ENCODE measurements around the gene C2CD4D.
A peak's percentile ranks its signal among the peaks of the same experiment; 100 is the strongest.
"Not testable (repeated sequence)": the region's sequence is repeated elsewhere in the genome, so short reads cannot be mapped to it uniquely, and the experiment has no call there.

Gene C2CD4D

DNA sequence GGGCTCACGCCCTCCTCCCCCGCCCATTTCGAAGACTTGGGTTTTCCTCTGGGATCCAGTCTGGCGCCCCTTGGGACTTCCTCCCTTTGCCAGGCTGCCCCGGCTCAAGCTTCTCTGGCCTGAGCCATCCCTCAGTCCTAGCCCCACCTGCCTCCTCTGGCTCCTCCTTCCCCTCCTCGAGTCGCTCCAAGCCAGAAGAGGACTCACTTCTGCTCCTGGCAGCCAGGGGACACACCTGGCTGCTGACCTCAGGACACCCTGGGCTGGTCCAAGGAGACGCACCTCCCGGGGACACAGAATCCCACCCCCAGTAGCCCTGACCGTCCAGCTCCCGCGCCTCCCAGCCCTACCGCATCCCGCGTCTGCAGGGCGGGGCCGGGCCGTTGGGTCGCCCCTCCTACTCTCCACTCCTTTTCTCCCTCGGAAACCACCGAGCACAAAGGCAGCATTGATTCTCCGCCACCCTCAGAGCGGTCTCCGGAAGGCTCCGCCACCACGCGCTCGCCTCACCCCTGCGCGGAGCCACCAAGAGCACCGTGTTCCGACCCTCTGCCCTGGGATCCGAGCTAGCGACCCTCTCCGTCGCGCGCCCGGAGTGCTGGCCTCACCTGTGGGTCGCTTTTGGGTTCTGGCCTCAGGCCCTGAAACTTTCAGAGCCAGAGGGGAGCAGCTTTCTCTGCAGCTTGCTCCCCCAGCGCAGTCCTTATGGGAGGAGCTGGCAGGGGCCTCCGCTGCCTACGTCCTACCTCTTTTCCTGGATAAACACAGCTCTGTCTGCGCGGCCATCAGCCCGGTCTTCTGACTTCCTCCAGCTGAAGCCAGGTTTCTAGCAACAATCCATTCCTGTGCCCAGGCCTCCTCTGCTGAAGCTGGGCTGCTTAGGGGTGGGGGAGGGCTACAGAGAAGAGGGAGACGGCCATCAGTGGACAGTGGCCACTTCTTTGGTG is at the start of gene C2CD4D:
TSS of gene C2CD4D (minus strand) at position 364 of the 947 bp plus-strand sequence. CDS start 831 bp downstream, outside the sequence.
- no peaks in the 10 kb centered on the region for H3K36me3 ChIP-seq (ENCODE audit: control insufficient read depth, insufficient read depth, low read length)
- H3K4me1 ChIP-seq (ENCODE audit: control insufficient read depth, insufficient read depth, low read length): peaks cover 21% of the 10 kb centered on the region
- peak within 1 kb of the TSS; percentile 78 for H3K9ac ChIP-seq (ENCODE audit: low read depth, low read length)
- peak within 1 kb of the TSS; percentile 60 for H3K4me3 ChIP-seq (ENCODE audit: low read depth, low read length)
- H3K27me3 ChIP-seq (ENCODE audit: control insufficient read depth, insufficient read depth, low read length): peaks cover 43% of the 10 kb centered on the region
- peak within 1 kb of the TSS; percentile 52 for H3K27ac ChIP-seq (ENCODE audit: low read depth, low read length)
- H3K9me3 ChIP-seq (ENCODE audit: control insufficient read depth, insufficient read depth, low read length): no peaks in the 10 kb centered on the region

DNA sequence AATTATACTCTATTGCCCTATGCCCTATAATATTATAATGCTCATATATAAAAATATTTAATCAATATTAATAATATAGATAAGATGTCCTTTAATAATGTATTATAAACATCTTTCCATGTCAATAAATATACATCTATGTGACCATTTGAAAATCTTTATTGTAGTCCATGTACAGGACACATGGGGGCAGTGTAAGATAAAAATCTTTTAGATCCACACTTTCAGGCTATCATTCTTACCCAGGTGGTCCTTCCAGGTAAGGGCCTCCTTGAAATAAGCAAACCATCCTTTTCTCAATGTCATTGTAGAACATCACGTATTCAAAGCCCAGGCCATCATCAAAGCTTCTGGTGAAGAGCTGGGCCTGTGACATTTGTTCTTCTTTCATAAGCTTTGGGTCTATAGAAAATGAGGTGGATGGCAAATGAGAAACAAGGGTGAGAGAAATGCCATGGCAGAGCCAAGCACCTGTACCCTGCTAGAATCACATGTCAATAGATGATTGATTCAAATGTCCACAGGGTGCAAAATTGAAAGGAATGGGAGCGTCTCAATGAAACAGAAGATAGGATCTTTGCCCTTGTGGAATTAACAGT is 49.5 kb upstream of the C2CD4D start:
- Histone ChIP-seq H3K27ac (ENCODE audit: low read depth, low read length) (no peak overlapping the region), H3K9me3 (ENCODE audit: control insufficient read depth, insufficient read depth, low read length) (0 out of 2 replicates have a peak, but pooled peaks cover 2% of the 10 kb centered on the region), H3K27me3 (ENCODE audit: control insufficient read depth, insufficient read depth, low read length) (no peaks in the 10 kb centered on the region), H3K9ac (ENCODE audit: low read depth, low read length) (no peak overlapping the region), H3K4me1 (ENCODE audit: control insufficient read depth, insufficient read depth, low read length) (no peaks in the 10 kb centered on the region), H3K4me3 (ENCODE audit: low read depth, low read length) (no peak overlapping the region), H3K36me3 (ENCODE audit: control insufficient read depth, insufficient read depth, low read length) (0 out of 2 replicates have a peak, but pooled peaks cover 5% of the 10 kb centered on the region)

DNA sequence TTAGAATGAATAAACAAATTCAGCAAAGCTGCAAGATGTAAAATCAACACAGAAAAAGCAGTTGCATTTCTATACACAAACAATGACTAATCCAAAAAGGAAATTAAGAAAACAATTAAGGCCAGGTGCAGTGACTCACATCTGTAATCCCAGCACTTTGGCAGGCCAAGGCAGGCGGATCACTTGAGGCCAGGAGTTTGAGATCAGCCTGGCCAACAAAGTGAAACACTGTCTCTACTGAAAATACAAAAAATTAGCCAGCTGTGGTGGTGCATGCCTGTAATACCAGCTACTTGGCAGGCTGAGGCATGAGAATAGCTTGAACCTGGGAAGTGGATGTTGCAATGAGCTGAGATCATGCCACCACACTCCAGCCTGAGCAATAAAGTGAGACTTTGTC is 47.4 kb upstream of the C2CD4D start:
- Histone ChIP-seq H3K36me3 (ENCODE audit: control insufficient read depth, insufficient read depth, low read length) (0 out of 2 replicates have a peak, but pooled peaks cover 5% of the 10 kb centered on the region), H3K4me3 (ENCODE audit: low read depth, low read length) (no peak overlapping the region), H3K27ac (ENCODE audit: low read depth, low read length) (no peak overlapping the region), H3K9me3 (ENCODE audit: control insufficient read depth, insufficient read depth, low read length) (0 out of 2 replicates have a peak, but pooled peaks cover 2% of the 10 kb centered on the region), H3K9ac (ENCODE audit: low read depth, low read length) (no peak overlapping the region), H3K27me3 (ENCODE audit: control insufficient read depth, insufficient read depth, low read length) (no peaks in the 10 kb centered on the region), H3K4me1 (ENCODE audit: control insufficient read depth, insufficient read depth, low read length) (no peaks in the 10 kb centered on the region)

DNA sequence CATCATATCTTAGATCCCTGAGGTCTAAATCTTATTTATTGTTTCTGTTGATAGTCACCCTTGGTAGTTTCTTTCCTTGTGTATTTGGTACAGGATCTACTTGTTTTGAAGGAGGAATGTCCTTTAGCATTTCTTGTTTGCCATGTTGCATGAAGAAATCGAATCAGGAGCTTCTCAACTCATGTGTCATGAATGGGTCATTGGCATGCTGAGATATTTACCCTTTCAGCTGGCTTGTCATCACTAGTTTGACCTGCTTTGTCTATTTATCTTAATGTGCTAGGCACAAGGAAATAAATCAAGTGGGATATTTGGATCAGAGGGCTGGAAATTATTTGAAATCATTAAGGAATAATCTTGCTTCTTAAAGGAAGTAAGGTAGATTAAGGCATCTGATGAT is 45.9 kb upstream of the C2CD4D start:
- Histone ChIP-seq H3K36me3 (ENCODE audit: control insufficient read depth, insufficient read depth, low read length) (0 out of 2 replicates have a peak, but pooled peaks cover 5% of the 10 kb centered on the region), H3K27ac (ENCODE audit: low read depth, low read length) (no peak overlapping the region), H3K4me1 (ENCODE audit: control insufficient read depth, insufficient read depth, low read length) (no peaks in the 10 kb centered on the region), H3K9me3 (ENCODE audit: control insufficient read depth, insufficient read depth, low read length) (0 out of 2 replicates have a peak, but pooled peaks cover 2% of the 10 kb centered on the region), H3K4me3 (ENCODE audit: low read depth, low read length) (no peak overlapping the region), H3K9ac (ENCODE audit: low read depth, low read length) (no peak overlapping the region), H3K27me3 (ENCODE audit: control insufficient read depth, insufficient read depth, low read length) (no peaks in the 10 kb centered on the region)

DNA sequence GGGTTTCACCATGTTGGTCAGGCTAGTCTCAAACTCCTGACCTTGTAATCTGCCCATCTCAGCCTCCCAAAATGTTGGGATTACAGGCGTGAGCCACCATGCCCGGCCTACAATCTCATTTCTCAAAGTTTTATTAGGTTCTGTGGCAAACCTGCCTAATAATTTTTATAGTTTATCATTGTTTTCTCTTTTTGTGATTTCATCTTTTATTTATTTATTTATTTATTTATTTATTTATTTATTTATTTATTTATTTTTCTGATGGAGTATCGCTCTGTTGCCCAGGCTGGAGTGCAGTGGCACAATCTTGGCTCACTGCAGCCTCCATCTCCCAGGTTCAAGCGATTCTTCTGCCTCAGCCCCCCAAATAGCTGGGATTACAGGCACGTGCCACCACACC is 45.3 kb upstream of the C2CD4D start:
- not testable (repeated sequence) for H3K4me1 ChIP-seq (ENCODE audit: control insufficient read depth, insufficient read depth, low read length); H3K36me3 ChIP-seq (ENCODE audit: control insufficient read depth, insufficient read depth, low read length); H3K27ac ChIP-seq (ENCODE audit: low read depth, low read length); H3K9me3 ChIP-seq (ENCODE audit: control insufficient read depth, insufficient read depth, low read length); H3K4me3 ChIP-seq (ENCODE audit: low read depth, low read length); H3K27me3 ChIP-seq (ENCODE audit: control insufficient read depth, insufficient read depth, low read length); H3K9ac ChIP-seq (ENCODE audit: low read depth, low read length)

DNA sequence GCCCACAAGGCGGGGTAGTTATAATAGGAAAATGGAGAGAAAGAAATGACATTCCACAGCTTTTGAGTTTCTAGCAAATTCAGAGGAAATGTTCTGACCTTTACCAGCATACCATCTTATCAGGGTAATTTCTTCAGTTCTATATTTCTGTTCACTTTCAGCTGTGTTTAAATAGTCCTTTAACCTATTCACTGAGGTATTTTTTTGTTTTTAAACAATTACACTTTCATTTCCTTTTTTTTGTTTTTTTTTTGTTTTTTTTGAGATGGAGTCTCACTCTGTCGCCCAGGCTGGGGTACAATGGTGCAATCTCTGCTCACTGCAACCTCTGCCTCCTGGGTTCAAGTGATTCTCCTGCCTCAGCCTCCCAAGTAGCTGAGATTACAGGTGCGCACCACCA is 44.8 kb upstream of the C2CD4D start:
- H3K36me3 ChIP-seq (ENCODE audit: control insufficient read depth, insufficient read depth, low read length); H3K9me3 ChIP-seq (ENCODE audit: control insufficient read depth, insufficient read depth, low read length); H3K4me1 ChIP-seq (ENCODE audit: control insufficient read depth, insufficient read depth, low read length); H3K27ac ChIP-seq (ENCODE audit: low read depth, low read length); H3K4me3 ChIP-seq (ENCODE audit: low read depth, low read length); H3K9ac ChIP-seq (ENCODE audit: low read depth, low read length); H3K27me3 ChIP-seq (ENCODE audit: control insufficient read depth, insufficient read depth, low read length): not testable (repeated sequence)

DNA sequence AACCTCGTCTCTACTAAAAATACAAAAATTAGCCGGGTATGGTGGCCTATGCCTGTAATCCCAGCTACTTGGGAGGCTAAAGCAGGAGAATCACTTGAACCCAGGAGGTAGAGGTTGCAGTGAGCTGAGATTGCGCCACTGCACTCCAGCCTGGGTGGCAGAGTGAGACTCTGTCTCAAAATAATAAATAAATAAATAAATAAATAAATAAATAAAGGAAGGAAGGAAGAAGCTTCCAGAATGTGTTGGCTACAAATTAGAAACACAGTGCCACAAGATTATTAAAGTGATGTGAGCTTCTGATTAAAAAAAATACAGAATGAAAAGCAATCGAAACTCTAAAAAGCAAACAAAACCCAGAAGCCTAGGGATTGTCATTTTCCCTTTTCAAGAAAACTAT is 44.3 kb upstream of the C2CD4D start:
- H3K4me1 ChIP-seq (ENCODE audit: control insufficient read depth, insufficient read depth, low read length); H3K9me3 ChIP-seq (ENCODE audit: control insufficient read depth, insufficient read depth, low read length); H3K36me3 ChIP-seq (ENCODE audit: control insufficient read depth, insufficient read depth, low read length); H3K4me3 ChIP-seq (ENCODE audit: low read depth, low read length); H3K27me3 ChIP-seq (ENCODE audit: control insufficient read depth, insufficient read depth, low read length); H3K27ac ChIP-seq (ENCODE audit: low read depth, low read length); H3K9ac ChIP-seq (ENCODE audit: low read depth, low read length): not testable (repeated sequence)

DNA sequence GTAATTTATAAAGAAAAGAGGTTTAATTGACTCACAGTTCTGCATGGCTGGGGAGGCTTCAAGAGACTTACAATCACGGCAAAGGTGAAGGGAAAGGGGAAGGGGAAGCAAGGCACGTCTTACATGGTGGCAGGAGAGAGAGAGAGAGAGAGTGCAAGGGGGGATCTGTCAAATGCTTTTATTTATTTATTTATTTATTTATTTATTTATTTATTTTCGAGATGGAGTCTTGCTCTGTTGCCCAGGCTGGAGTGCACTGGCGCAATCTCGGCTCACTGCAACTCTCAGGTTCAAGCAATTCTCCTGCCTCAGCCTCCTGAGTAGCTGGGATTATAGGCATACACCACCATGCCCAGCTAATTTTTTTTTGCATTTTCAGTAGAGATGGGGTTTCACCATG is 43.3 kb upstream of the C2CD4D start:
- H3K9ac ChIP-seq (ENCODE audit: low read depth, low read length); H3K36me3 ChIP-seq (ENCODE audit: control insufficient read depth, insufficient read depth, low read length); H3K27me3 ChIP-seq (ENCODE audit: control insufficient read depth, insufficient read depth, low read length); H3K9me3 ChIP-seq (ENCODE audit: control insufficient read depth, insufficient read depth, low read length); H3K27ac ChIP-seq (ENCODE audit: low read depth, low read length); H3K4me3 ChIP-seq (ENCODE audit: low read depth, low read length); H3K4me1 ChIP-seq (ENCODE audit: control insufficient read depth, insufficient read depth, low read length): not testable (repeated sequence)

DNA sequence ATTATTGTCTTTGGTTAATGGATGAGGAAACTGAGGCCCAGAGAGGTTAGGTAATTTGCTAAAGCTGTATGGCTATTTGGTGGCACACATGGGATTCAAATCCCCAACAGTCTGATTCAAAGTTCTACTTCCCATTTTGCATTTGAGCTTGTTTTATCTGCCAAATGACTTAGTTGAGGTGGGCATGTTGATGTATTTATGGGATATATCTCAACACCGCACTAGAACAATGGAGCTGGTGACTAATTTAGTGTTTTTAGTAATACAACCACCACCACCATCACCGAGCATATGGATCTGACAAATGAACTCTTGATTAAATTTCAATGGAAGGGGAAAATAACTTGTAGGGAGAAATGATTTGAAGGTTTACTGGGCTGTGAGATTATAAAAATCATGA is 42.8 kb upstream of the C2CD4D start:
- Histone ChIP-seq H3K4me3 (ENCODE audit: low read depth, low read length) (no peak overlapping the region), H3K9me3 (ENCODE audit: control insufficient read depth, insufficient read depth, low read length) (0 out of 2 replicates have a peak, but pooled peaks cover 2% of the 10 kb centered on the region), H3K9ac (ENCODE audit: low read depth, low read length) (no peak overlapping the region), H3K27me3 (ENCODE audit: control insufficient read depth, insufficient read depth, low read length) (no peaks in the 10 kb centered on the region), H3K27ac (ENCODE audit: low read depth, low read length) (no peak overlapping the region), H3K4me1 (ENCODE audit: control insufficient read depth, insufficient read depth, low read length) (no peaks in the 10 kb centered on the region), H3K36me3 (ENCODE audit: control insufficient read depth, insufficient read depth, low read length) (no peaks in the 10 kb centered on the region)

DNA sequence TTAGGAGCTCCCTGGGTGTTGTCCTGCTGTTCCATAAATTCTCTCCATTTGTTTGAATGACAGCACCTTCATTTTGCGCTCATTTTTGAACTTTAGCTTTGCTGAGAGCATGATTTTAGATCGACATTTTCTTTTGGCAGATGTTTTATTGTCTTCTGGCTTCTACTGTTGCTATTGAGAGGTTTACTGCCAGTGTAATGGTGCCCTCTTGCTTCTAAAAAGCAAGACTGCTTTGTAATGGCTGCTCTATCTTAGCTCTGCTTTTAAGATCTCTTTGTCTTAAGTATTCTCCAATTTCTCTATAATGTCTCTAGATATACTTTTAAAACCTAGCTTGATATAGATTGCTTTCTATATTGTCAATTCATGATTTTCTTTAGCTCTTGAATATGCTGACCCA is 41.9 kb upstream of the C2CD4D start:
- Histone ChIP-seq H3K27me3 (ENCODE audit: control insufficient read depth, insufficient read depth, low read length) (no peaks in the 10 kb centered on the region), H3K36me3 (ENCODE audit: control insufficient read depth, insufficient read depth, low read length) (no peaks in the 10 kb centered on the region), H3K9ac (ENCODE audit: low read depth, low read length) (no peak overlapping the region), H3K9me3 (ENCODE audit: control insufficient read depth, insufficient read depth, low read length) (no peaks in the 10 kb centered on the region), H3K27ac (ENCODE audit: low read depth, low read length) (no peak overlapping the region), H3K4me3 (ENCODE audit: low read depth, low read length) (no peak overlapping the region), H3K4me1 (ENCODE audit: control insufficient read depth, insufficient read depth, low read length) (no peaks in the 10 kb centered on the region)

DNA sequence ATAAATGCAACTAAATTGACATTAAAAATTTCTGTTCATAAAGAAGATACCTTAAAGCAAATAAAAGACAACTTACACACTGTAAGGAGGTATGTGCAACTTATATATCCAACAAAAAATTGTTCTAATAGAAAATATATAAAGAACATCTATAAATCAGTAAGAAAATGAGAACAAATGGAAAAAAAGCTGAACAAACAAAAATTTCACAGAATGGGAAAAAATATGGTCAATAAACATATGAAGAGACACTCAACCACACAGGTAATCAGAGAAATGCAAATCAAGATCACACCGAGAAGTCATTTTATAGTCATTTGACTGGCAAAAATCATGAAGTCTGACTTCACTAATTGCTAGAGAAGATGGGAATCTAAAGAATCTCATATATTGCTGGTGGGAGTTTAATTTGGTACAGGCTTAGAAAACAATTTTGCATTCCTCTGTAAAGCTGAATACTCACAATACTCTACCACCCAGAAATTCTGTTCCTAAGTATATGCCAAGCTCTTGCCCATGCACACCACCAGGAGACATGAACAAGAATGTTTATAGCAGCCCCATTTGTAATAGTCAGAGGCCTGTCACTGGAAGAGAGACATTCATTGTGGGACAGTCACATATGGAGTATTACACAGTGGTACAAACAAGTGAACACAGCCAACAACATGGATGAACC is 35.9 kb upstream of the C2CD4D start:
- no peaks in the 10 kb centered on the region for H3K36me3 ChIP-seq (ENCODE audit: control insufficient read depth, insufficient read depth, low read length)
- H3K4me1 ChIP-seq (ENCODE audit: control insufficient read depth, insufficient read depth, low read length): 0 out of 2 replicates have a peak, but pooled peaks cover 7% of the 10 kb centered on the region
- H3K4me3 ChIP-seq (ENCODE audit: low read depth, low read length): no peak overlapping the region
- H3K9me3 ChIP-seq (ENCODE audit: control insufficient read depth, insufficient read depth, low read length): no peaks in the 10 kb centered on the region
- H3K27ac ChIP-seq (ENCODE audit: low read depth, low read length): no peak overlapping the region
- no peak overlapping the region for H3K9ac ChIP-seq (ENCODE audit: low read depth, low read length)
- H3K27me3 ChIP-seq (ENCODE audit: control insufficient read depth, insufficient read depth, low read length): no peaks in the 10 kb centered on the region

Data from HUES48 (cell line).